Activated T-cell treated with anti-CD3 and anti-CD28 coated beads for 1 hour (primary cell): ENCODE data around the gene RPS6KC1.
"Not testable (repeated sequence)": the region's sequence is repeated elsewhere in the genome, so short reads cannot be mapped to it uniquely, and the experiment has no call there.

Experiments
- DNase-seq: peaks from one replicate; pipeline ENCODE4 v3.0.0-alpha.2; 2020; ENCODE audit warnings: low read depth

Gene RPS6KC1, protein sequence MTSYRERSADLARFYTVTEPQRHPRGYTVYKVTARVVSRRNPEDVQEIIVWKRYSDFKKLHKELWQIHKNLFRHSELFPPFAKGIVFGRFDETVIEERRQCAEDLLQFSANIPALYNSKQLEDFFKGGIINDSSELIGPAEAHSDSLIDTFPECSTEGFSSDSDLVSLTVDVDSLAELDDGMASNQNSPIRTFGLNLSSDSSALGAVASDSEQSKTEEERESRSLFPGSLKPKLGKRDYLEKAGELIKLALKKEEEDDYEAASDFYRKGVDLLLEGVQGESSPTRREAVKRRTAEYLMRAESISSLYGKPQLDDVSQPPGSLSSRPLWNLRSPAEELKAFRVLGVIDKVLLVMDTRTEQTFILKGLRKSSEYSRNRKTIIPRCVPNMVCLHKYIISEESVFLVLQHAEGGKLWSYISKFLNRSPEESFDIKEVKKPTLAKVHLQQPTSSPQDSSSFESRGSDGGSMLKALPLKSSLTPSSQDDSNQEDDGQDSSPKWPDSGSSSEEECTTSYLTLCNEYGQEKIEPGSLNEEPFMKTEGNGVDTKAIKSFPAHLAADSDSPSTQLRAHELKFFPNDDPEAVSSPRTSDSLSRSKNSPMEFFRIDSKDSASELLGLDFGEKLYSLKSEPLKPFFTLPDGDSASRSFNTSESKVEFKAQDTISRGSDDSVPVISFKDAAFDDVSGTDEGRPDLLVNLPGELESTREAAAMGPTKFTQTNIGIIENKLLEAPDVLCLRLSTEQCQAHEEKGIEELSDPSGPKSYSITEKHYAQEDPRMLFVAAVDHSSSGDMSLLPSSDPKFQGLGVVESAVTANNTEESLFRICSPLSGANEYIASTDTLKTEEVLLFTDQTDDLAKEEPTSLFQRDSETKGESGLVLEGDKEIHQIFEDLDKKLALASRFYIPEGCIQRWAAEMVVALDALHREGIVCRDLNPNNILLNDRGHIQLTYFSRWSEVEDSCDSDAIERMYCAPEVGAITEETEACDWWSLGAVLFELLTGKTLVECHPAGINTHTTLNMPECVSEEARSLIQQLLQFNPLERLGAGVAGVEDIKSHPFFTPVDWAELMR

GRCh38 chr1:213051127-213051880 lies at the start of gene RPS6KC1:
TSS of gene RPS6KC1 (plus strand) at chr1:213051241. CDS start at chr1:213051405, 164 bp downstream.
- peak; percentile 67 for DNase-seq

DNA sequence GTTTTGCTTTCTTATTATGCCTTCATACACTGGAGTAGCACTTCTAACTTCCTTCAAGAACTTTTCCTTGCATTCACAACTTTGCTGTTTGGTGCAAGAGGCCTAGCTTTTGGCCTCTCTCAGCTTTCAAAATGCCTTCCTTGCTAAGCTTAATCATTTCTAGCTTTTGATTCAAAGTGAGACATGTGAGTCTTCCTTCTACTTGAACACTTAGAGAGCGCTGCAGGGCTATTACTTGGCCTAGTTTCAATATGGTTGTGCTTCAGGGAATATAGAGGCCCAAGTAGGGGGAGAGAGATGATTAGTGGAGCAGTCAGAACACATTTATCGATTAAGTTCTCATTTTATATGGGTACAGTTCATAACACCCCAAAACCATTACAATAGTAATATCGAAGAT lies 47.8 kb upstream of the RPS6KC1 start:
- DNase-seq: no peak

DNA sequence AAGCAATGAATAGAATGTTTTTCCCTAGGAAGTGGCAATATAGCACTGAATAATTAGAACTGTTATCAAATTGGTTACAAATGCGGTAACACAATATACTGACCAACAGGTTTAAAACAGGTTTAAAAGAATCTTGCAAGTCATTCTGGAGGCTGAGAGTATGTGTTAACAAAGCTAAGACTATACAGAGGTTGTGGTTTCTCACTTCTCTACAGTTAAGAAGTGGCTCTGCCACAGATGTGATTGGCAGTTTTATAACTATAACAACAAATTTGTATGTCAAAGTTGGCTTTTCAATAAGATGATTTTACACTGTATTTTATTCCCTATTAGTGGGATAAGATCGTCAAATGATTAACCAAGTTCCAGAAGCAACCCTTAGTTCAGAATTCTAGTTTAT lies 42.5 kb upstream of the RPS6KC1 start:
- DNase-seq: no peak

DNA sequence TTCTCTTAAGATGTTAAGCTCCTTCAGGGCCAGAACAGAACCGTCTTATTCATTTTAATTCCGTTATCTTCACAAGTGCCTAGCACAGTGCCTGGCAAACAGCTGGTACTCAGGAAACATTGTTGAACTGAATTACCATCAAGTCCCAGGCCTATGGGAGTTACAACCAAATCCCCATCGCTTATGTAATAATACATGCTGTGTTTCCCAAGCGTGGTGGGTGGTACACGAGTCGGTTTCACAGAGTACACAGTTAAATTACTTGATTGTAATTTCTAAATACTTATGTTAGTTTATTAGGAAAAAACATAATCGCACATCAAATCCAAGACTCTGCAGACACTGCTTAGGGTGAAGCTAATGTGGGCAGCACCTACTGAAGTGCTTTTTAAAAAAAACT lies 36.4 kb upstream of the RPS6KC1 start:
- no peak for DNase-seq

DNA sequence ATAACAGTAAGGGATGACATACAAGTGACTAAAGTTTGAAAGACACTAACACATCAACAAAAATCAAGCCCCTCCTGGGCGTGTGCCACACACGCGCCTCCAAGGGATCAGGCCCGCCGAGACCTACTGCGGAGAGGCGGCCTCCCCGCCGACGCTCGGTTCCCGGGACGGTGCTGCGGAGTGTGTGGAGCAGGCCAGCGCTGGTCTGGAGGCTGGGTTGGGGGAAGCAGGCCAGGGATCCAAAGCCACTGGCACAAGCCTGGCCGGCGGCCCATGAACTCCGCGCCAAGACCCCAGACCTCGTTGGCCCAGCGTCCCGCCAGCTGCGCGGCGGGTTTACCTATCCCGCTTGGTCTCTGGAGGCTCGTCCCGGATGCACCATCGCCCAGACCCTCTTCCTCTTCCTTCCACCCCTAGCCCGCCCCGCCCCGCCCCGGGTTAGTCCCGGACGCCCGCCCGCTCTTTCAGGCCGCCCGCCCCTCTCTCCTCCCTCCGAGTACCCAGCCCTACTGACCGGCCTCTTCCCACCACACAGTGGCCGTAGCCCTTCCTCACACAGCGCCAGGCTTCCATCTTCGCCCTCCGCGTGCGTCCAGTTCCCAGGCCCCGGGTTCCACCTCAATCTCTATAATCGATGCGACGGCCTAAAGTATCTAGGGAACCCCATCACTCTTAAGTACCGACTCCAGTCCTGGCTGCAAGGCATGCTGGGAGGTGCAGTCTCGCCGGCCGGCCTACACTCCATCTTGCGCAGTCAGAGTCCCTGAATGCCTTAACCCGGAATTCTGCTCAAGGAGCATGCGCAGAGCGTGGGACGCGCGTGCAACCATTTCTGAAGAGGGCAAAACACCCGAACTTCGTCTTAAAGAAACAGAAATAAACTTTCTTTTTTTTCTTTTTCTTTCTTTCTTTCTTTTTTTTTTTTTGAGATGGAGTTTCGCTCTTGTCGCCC lies 35.7 kb upstream of the RPS6KC1 start, which contains the start of gene ANGEL2:
Gene ANGEL2, minus strand, starts transcription at position 769 of the 952 bp plus-strand sequence. Its CDS starts 196 bp downstream, at position 573.
- DNase-seq: peak; percentile 93

- no peak for DNase-seq
Observed at GRCh38 chr1:213017447-213018273, 33.4 kb upstream of the RPS6KC1 start.

DNA sequence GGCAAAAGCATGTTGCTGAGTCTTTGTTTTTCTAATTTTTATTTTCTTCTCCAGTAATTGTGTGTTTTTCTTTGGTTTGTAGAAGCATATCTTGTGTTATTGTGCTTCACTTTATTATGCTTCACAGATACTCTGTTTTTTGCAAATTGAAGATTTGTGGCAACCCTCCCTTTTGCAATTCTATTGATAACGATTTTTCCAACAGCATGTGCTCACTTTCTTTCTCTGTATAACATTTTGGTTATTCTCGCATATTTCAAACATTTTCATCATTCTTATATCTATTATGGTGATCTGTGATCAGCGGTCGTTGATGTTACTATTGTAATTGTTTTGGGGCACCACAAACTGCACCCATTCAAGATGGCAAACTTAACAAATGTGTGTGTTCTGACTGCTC lies 31.6 kb upstream of the RPS6KC1 start:
- no peak for DNase-seq

GRCh38 chr1:213020016-213020415 lies 31.0 kb upstream of the RPS6KC1 start:
- no peak for DNase-seq

GRCh38 chr1:213027024-213027423 lies 24.0 kb upstream of the RPS6KC1 start:
- not testable (repeated sequence) for DNase-seq

DNA sequence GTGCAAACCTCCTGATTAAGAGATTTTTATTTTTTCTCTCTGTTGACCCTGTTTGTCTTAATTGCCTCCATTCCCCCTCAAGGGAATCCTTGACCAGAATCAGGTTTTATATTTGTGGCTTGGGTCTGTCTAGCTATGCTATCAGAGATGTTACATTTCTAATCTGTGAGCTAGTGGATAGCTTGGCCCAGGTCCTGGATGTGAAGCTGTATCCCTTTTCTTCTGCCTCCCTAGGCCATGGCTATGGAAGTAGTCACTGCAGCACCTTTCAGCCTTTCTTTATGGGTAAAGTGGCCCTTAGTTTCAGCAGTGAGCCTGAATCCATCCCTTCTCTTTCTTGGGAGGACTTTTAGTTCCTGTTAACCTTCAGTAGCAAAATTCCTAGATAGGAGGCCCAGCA lies 18.4 kb upstream of the RPS6KC1 start:
- no peak for DNase-seq

GRCh38 chr1:213034713-213035112 lies 16.3 kb upstream of the RPS6KC1 start:
- no peak for DNase-seq

DNA sequence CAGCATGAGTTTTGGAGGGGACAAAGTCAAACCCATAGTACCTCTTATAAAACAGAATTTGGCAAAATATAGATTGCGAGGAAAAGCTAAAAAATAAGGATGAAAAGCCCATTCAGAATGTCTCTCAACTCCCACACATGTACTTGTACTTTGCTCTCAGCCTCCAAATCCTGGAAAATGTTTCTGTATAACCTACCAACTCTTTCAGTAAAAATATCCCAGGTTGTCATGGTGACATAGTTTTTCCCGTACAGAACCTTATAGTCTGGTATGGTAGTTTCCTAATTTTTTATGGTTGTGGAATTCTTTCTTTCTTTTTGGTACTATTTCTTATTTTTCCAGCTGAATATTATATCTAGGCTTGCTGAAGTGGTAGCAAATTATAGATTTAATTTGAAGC lies 15.5 kb upstream of the RPS6KC1 start:
- no peak for DNase-seq

GRCh38 chr1:213041443-213041842 lies 9.6 kb upstream of the RPS6KC1 start:
- DNase-seq: no peak

DNA sequence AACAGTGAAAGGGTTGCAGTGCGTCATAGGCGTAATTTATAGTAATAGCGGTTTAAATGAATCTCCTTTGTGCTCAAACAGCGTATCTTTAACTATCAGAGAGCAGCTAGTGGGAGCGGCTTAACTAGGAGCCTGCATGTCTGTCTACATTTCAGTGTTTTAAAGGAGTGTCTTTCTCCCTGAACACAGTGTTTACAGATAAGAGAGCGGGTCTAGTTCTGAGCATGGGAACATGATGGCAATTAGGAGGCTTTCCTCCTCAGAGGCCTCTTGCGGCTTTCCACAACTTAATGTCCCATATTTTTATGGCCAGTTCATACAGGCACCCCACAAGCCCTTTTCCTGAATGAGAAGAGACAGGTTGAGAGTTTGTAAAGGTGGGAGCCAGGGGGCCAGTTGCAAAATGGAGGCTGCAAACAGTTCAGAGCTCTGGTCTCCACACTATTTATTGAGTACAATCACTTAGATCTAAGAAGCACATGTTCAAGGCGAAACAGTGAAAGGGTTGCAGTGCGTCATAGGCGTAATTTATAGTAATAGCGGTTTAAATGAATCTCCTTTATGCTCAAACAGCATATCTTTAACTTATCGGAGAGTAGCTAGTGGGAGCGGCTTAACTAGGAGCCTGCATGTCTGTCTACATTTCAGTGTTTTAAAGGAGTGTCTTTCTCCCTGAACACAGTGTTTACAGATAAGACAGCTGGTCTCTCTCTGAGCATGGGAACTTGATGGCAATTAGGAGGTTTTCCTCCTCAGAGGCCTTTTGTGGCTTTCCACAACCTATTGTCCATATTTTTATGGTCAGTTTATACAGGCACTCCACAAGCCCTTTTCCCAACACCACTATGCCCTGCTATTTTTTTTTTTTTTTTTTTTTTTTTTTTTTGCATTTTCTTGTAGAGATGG lies 5.5 kb upstream of the RPS6KC1 start:
- DNase-seq: not testable (repeated sequence)

DNA sequence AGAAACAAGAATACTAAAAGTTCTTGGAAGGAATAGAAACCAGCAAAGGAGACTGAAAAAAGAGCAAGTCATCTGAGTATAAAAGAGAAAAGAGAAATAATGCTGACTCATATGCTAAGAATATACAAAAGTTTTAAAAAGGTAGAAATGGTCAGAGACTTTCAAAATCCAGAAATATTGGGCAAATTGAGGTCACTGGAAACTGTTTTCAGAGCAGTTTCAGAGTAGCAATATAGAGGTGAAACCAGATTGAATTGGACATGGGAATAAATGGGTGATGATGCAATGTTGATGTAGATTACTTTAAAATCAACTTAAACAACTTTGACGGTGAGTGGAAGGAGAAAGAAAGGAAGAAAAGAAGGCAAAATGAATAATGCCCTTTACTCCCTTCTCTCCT lies 1.8 kb upstream of the RPS6KC1 start:
- DNase-seq: no peak

DNA sequence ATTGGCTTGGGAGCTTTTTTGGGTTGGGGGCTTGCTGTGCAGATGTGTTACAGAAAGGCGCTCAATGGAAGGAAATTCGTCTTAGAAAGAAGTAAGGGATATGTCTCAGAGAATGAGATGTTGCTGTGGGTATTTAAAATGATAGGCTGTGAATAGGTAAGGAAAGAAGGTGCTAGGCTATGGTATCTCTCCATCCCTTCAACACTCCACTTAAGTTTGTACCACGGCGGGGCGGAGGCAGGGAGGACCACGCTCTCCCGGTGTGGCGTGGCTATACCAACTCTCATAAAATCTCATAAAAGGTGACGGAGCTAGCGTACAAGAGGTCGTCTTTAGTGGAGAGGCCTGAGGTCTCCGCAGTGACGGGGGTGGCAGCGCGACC lies 305 bp upstream of the RPS6KC1 start:
- no peak for DNase-seq

- no peak for DNase-seq
Observed at GRCh38 chr1:213051881-213052202, 801 bp downstream of the RPS6KC1 start.

GRCh38 chr1:213053455-213053854 lies 2.4 kb downstream of the RPS6KC1 start:
- no peak for DNase-seq

DNA sequence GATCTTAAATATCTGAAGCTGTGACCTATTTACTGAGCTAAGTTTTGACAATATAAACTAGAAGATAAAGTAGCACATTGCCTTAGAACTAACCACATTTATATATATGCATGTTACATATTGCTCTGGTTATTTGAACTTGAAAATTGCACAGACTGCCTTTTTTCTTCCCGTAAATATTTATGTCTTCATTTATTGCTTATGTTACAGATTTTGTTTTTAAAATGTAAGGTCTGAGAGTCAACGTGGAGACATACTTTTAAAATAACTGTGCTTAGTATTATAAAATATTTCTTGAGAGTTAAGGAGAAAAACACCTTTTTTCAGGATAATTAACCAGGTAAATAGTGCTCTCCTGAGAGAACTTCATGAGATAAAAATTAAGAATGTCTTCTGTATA lies 3.1 kb downstream of the RPS6KC1 start:
- DNase-seq: no peak
